Stimulated activated CD8-positive, alpha-beta memory T cell treated with anti-CD3 and anti-CD28 coated beads, Interleukin-4, amount 100 ng/mL, for 1 hour (primary cell): Measurements from ENCODE around the gene SLC25A5.
"Not testable (repeated sequence)": the region's sequence is repeated elsewhere in the genome, so short reads cannot be mapped to it uniquely, and the experiment has no call there.

Experiments used
- DNase-seq, 2 donors: peaks; one replicate each; pipeline ENCODE4 v3.0.0-alpha.2; 2020; ENCODE audit warnings: low read depth in 2 of 2, low spot score in 1 of 2

The SLC25A5 gene

GRCh38 chrX:119503484-119503861 lies 35.2 kb downstream of the SLC25A5 start:
- no peak for DNase-seq

GRCh38 chrX:119505145-119505544 lies 36.9 kb downstream of the SLC25A5 start:
- not testable (repeated sequence) for DNase-seq

DNA sequence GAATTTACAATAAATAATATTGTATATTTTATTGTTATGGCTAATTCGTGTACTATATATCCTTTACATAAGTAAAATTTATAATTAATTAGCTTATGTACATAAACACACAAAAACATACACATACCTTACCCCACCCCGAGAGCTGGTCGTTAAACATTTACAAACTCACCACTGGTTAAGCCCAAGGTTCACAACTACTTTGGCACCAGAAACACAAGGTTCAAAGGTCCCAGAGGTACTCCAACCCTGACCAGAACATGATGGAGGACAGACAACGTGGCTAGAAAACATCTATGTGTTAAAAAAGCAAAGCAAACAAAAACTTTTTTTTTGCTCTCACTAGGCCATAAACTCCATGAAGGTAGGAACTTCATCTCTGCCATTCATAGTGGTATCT lies 37.7 kb downstream of the SLC25A5 start:
- DNase-seq = no peak

DNA sequence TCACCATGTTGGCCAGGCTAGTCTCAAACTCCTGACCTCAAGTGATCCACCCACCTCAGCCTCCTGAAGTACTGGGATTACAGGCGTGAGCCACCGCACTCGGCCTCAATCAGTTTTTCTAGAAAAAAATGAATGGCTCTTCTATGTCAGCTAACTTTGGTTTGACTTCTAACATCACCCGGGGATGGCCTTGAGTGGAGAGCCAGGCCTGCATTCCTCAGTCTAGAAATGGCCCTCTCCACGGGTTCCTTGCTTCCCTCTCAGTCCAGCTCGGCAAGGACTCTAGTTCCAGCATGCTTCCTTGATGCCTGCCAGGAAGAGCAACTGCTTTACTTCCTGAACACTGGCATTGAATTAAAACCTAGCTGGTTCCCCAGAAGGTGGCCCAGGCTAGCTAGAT lies 39.0 kb downstream of the SLC25A5 start:
- DNase-seq = no peak

DNA sequence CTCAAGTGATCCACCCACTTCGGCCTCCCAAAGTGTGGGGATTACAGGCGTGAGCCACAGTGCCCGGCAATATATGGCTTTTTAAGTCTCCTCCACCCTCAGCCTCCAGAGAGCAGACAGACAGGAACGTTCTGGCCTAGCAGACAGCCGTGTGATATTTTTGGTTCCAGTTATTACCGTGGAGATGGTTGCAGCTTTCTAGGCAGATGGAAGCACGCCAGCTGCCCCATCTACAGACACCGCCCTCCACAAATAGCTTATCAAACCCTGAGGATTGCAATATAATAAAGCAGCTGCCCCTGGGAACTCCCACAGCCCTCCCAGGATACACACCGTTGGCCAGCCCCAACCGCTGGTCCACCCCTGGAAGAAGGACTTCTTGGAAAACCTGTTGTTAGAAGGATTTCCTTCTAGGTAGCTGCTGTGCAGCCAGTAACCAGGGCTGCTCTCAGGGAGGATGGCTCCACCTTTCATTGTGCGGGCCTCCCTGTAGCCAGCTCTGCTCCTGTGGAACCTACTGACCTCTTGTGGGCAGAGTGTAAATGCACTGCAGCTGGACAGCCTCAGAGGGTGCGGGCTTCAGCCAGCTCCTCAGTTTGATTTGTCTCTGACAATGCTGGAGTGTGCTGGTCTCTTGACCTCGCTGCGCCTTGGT lies 44.0 kb downstream of the SLC25A5 start:
- DNase-seq = no peak

DNA sequence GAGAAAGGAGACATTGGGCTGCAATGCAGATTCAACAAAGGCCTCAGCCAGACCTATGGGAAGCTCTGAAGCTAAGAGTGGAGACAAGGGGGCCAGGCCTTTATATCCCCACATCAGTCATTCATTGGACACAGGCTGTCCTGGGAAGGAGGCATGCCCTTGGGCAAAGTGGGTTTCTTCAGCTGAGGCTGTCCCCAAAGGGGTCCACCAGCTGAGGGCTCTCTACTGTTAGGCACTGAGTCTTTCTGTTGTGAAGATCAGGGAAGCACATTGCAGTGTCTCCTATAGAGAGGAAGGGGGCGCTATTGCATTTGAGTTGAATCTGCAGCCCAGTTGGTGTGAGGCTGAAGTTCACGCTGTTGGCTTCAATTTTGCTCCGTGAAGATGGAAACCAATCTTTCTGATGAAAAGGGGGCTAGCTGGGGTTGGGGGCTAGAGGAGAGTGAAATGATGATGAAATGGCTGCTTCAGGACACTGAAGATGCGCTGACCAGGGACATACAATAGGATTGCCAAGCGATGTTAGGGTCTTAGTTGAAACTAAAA lies 48.0 kb downstream of the SLC25A5 start:
- peak; percentile 5 to 8 for DNase-seq

DNA sequence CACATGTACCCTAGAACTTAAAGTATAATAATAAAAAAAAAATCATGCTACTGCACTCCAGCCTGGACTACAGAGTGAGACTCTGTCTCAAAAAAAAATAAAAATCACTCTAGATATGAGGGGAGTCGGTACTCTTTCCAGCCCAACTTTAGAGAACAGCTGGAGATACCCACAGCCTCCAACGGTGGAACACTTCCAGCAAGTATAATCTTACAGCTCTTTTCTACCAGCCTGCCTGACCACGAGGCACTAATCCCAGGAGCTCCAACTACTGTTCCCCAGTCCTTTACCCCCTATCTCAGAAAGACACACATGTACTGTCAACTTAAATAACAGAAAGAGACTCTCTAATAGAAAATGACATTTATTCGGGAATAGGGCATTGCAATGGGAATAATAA lies 50.1 kb downstream of the SLC25A5 start:
- DNase-seq = no peak
